WTC11 (cell line): ENCODE results near the gene PLCL2. TPM values are rescaled to one million over a fixed set of nuclear protein-coding genes. Genes with fewer than 3 reads are reported as not detected.
A peak's percentile ranks its signal among the peaks of the same experiment; 100 is the strongest.

Source experiments
- ATAC-seq: fragments of 200-7000 bp; cut with Tn5 transposase; 2 replicates; pipeline ENCODE4 v1.10.0; 2021; ENCODE audit warnings: mild to moderate bottlenecking, moderate library complexity
- CTCF ChIA-PET: fragments of 300-600 bp; sonication (Branson Sonifier 250); formaldehyde crosslinking; loops from one replicate; lab custom pipeline; 2021; ENCODE audit warnings: antibody characterized with exemption; lab: Charles Lee
- POLR2A ChIA-PET: fragments of 350-600 bp; sonication (Branson Sonifier 250); formaldehyde crosslinking; loops from one replicate; lab custom pipeline; 2021; ENCODE audit warnings: antibody characterized with exemption; lab: Charles Lee
- DNase-seq: peaks from one replicate; pipeline ENCODE4 v3.0.0; 2021; ENCODE audit warnings: low spot score
- H3K27ac Mint-ChIP-seq: 2 replicates; pipeline ENCODE4 v1.8.0; 2021; ENCODE audit warnings: mixed read lengths
- H3K27me3 Mint-ChIP-seq: 2 replicates; pipeline ENCODE4 v1.8.0; 2021; ENCODE audit warnings: low read depth, mild to moderate bottlenecking, moderate library complexity, mixed read lengths
- H3K36me3 Mint-ChIP-seq: 2 replicates; pipeline ENCODE4 v1.8.0; 2021; ENCODE audit warnings: mixed read lengths
- H3K4me1 Mint-ChIP-seq: 2 replicates; pipeline ENCODE4 v1.8.0; 2022; ENCODE audit warnings: mixed read lengths
- H3K4me3 Mint-ChIP-seq: 2 replicates; pipeline ENCODE4 v1.8.0; 2021; ENCODE audit warnings: mild to moderate bottlenecking, moderate library complexity, mixed read lengths
- H3K9me3 Mint-ChIP-seq: 2 replicates; pipeline ENCODE4 v1.8.0; 2021; ENCODE audit warnings: mixed read lengths
- ARID4B ChIP-seq: sonication (generic); formaldehyde crosslinking; IDR thresholded peaks from 2 replicates; pipeline ENCODE4 v1.8.0; 2023; ENCODE audit warnings: missing genetic modification reagents, mild to moderate bottlenecking, borderline replicate concordance
- ATF1 ChIP-seq: sonication (generic); formaldehyde crosslinking; IDR thresholded peaks from 2 replicates; pipeline ENCODE4 v1.8.1; 2023; ENCODE audit warnings: mild to moderate bottlenecking, moderate library complexity, missing genetic modification reagents
- CDX4 ChIP-seq: fragments of 250-450 bp; sonication (Bioruptor Pico); IDR thresholded peaks from 2 replicates; pipeline ENCODE4 v1.9.0; 2021; ENCODE audit warnings: moderate library complexity, mild to moderate bottlenecking, inconsistent platforms, borderline replicate concordance
- ELF4 ChIP-seq: sonication (generic); formaldehyde crosslinking; IDR thresholded peaks from 2 replicates; pipeline ENCODE4 v1.8.1; 2022; ENCODE audit warnings: low read depth, mild to moderate bottlenecking, moderate library complexity, missing genetic modification reagents
- GABPB1 ChIP-seq: sonication (generic); formaldehyde crosslinking; IDR thresholded peaks from 2 replicates; pipeline ENCODE4 v1.8.1; 2023; ENCODE audit warnings: mild to moderate bottlenecking, missing genetic modification reagents
- GTF2I ChIP-seq: fragments of 250-450 bp; sonication (Bioruptor Pico); conservative IDR thresholded peaks from 2 replicates; pipeline ENCODE4 v1.4.0; 2021; ENCODE audit warnings: mild to moderate bottlenecking
- IRF2 ChIP-seq: sonication (generic); formaldehyde crosslinking; IDR thresholded peaks from 2 replicates; pipeline ENCODE4 v1.8.0; 2022; ENCODE audit warnings: low read depth, missing genetic modification reagents, borderline replicate concordance
- NR1H2 ChIP-seq: sonication (generic); formaldehyde crosslinking; IDR thresholded peaks from 2 replicates; pipeline ENCODE4 v1.9.0; 2021; ENCODE audit warnings: mild to moderate bottlenecking, moderate library complexity, missing genetic modification reagents
- OVOL2 ChIP-seq: fragments of 250-450 bp; sonication (Bioruptor Pico); IDR thresholded peaks from 2 replicates; pipeline ENCODE4 v1.9.0; 2021; ENCODE audit warnings: mild to moderate bottlenecking, borderline replicate concordance
- PRDM15 ChIP-seq: sonication (generic); formaldehyde crosslinking; IDR thresholded peaks from 2 replicates; pipeline ENCODE4 v1.8.0; 2022; ENCODE audit warnings: missing genetic modification reagents
- SMAD3 ChIP-seq: sonication (generic); formaldehyde crosslinking; IDR thresholded peaks from 2 replicates; pipeline ENCODE4 v1.8.0; 2022; ENCODE audit warnings: missing genetic modification reagents, mild to moderate bottlenecking, borderline replicate concordance
- SOX15 ChIP-seq: fragments of 250-450 bp; sonication (Bioruptor Pico); IDR thresholded peaks from 2 replicates; pipeline ENCODE4 v1.9.0; 2021; ENCODE audit warnings: mild to moderate bottlenecking
- TP53 ChIP-seq: sonication (generic); formaldehyde crosslinking; IDR thresholded peaks from 2 replicates; pipeline ENCODE4 v1.8.1; 2023; ENCODE audit warnings: mild to moderate bottlenecking, missing genetic modification reagents
- ZNF138 ChIP-seq: sonication (generic); formaldehyde crosslinking; conservative IDR thresholded peaks from 2 replicates; pipeline ENCODE4 v1.8.1; 2022; ENCODE audit warnings: mild to moderate bottlenecking, moderate library complexity, missing genetic modification reagents
- ZNF232 ChIP-seq: sonication (generic); formaldehyde crosslinking; IDR thresholded peaks from 2 replicates; pipeline ENCODE4 v1.8.0; 2022; ENCODE audit warnings: mild to moderate bottlenecking, missing genetic modification reagents
- ZNF263 ChIP-seq: sonication (generic); formaldehyde crosslinking; IDR thresholded peaks from 2 replicates; pipeline ENCODE4 v1.8.1; 2022; ENCODE audit warnings: low read depth, mild to moderate bottlenecking, moderate library complexity, missing genetic modification reagents
- ZNF317 ChIP-seq: sonication (generic); formaldehyde crosslinking; IDR thresholded peaks from 2 replicates; pipeline ENCODE4 v1.8.1; 2023; ENCODE audit warnings: low read depth, mild to moderate bottlenecking, moderate library complexity, missing genetic modification reagents, borderline replicate concordance
- ZSCAN18 ChIP-seq: fragments of 250-450 bp; sonication (Bioruptor Pico); IDR thresholded peaks from 2 replicates; pipeline ENCODE4 v2.1.2; 2022; ENCODE audit warnings: mild to moderate bottlenecking, moderate library complexity
- total RNA-seq: library from RNA; stranded (reverse); gene quantifications from 3 replicates; pipeline ENCODE4 v1.2.3, GENCODE V29; 2021

Gene PLCL2
- total RNA-seq, 1 experiment from 2014 or later: 11.8 TPM

- TF ChIP-seq ATF1 (CRISPR knock-in tag): no peak
- no peak for TF ChIP-seq ELF4
- TF ChIP-seq TP53 (CRISPR knock-in tag): no peak
- TF ChIP-seq SOX15 (CRISPR knock-in tag): no peak
- TF ChIP-seq ZNF232: no peak
- TF ChIP-seq GTF2I (CRISPR knock-in tag): no peak
- no peak for TF ChIP-seq GABPB1 (CRISPR knock-in tag)
- no peak for TF ChIP-seq PRDM15 (CRISPR knock-in tag)
- no peak for TF ChIP-seq ZNF138 (CRISPR knock-in tag)
- TF ChIP-seq NR1H2 (CRISPR knock-in tag): no peak
- TF ChIP-seq CDX4 (CRISPR knock-in tag): no peak
- TF ChIP-seq ZNF263: no peak
- TF ChIP-seq SMAD3 (CRISPR knock-in tag): no peak
- TF ChIP-seq IRF2 (CRISPR knock-in tag): no peak
- no peak for TF ChIP-seq ZNF317
- TF ChIP-seq ARID4B (CRISPR knock-in tag): no peak
- no peak for TF ChIP-seq OVOL2 (CRISPR knock-in tag)
- CTCF ChIA-PET: interaction anchor here (0.6 to 3.8 kb wide), 45 partner anchors 10 to 349 kb away, joined by 3 to 44 read pairs (median 5); no protein-coding TSS in a partner anchor
- Mint-ChIP-seq H3K36me3 (no peaks in the 10 kb centered on the region), H3K27ac (no peak overlapping the region), H3K4me1 (peaks cover 43% of the 10 kb centered on the region), H3K4me3 (peak overlapping the region; percentile 69), H3K9me3 (no peaks in the 10 kb centered on the region), H3K27me3 (peaks cover 64% of the 10 kb centered on the region)
- ATAC-seq: peak; percentile 18
- peak; percentile 23 for DNase-seq
- POLR2A ChIA-PET: interaction anchor here (0.6 to 1.1 kb wide), 2 partner anchors 54 to 333 kb away, joined by 3 read pairs; no protein-coding TSS in a partner anchor
Observed at GRCh38 chr3:16883057-16883722, 1.6 kb upstream of the PLCL2 start.

GRCh38 chr3:16883723-16884083, 1.1 kb upstream of the PLCL2 start:
- no peak for TF ChIP-seq OVOL2 (CRISPR knock-in tag)
- TF ChIP-seq ZSCAN18 (CRISPR knock-in tag): 0 out of 2 replicates have a peak, but pooled peaks have one; percentile 48
- ATAC-seq (peak; percentile 41), DNase-seq (no peak)
- Mint-ChIP-seq H3K27me3 (peaks cover 62% of the 10 kb centered on the region), H3K4me1 (peaks cover 46% of the 10 kb centered on the region), H3K36me3 (no peaks in the 10 kb centered on the region), H3K9me3 (no peaks in the 10 kb centered on the region), H3K4me3 (peak overlapping the region; percentile 69), H3K27ac (no peak overlapping the region)
- ChIA-PET POLR2A (interaction anchor here (0.6 to 1.1 kb wide), 2 partner anchors 55 to 333 kb away, joined by 3 read pairs; no protein-coding TSS in a partner anchor), CTCF (interaction anchor here (0.6 to 3.8 kb wide), 56 partner anchors 10 to 593 kb away, joined by 3 to 44 read pairs (median 5); no protein-coding TSS in a partner anchor)
